Tibial nerve (tissue), 4 donors: Measurements from ENCODE around the gene FCN1.

Source experiments
- CTCF ChIP-seq, 5 experiments: fragments of 200-600 bp in 3 of 5; fragments of 450-650 bp in 2 of 5; sonication (generic) in 3 of 5; IDR thresholded peaks; one replicate each; pipeline ENCODE4 v1.5.1; 2016 to 2019; ENCODE audit warnings: antibody characterized with exemption in 5 of 5, mild to moderate bottlenecking in 3 of 5, moderate library complexity in 2 of 5
- EP300 ChIP-seq, 2 donors: sonication (generic); formaldehyde crosslinking; IDR thresholded peaks; one replicate each; pipeline ENCODE4 v1.6.1; 2017; ENCODE audit warnings: antibody characterized with exemption in 2 of 2, mild to moderate bottlenecking in 1 of 2
- POLR2A ChIP-seq, 2 donors: fragments of 450-650 bp; IDR thresholded peaks; one replicate each; pipeline ENCODE4 v1.6.1; 2017; ENCODE audit warnings: antibody characterized with exemption in 2 of 2, mild to moderate bottlenecking in 2 of 2, moderate library complexity in 2 of 2

GRCh38 chr9:134888603-134889190 is 29.0 kb downstream of the FCN1 start:
- TF ChIP-seq CTCF (IDR thresholded peaks at IDR 0.05): no peak
- no peak for TF ChIP-seq POLR2A (IDR thresholded peaks at IDR 0.05)
- no peak for TF ChIP-seq EP300 (IDR thresholded peaks at IDR 0.05)
